Neuronal stem cell (in vitro differentiated cells): ENCODE data around the gene PLXNA4.

Experiments used
- DNase-seq: peaks from one replicate; pipeline ENCODE4 v3.0.0-alpha.2; 2013; ENCODE audit warnings: low spot score
- H2AFZ ChIP-seq: one replicate; pipeline ENCODE4 v1.6.1; 2013; ENCODE audit warnings: mild to moderate bottlenecking, low read length, inconsistent platforms
- H2AK5ac ChIP-seq: 2 replicates; pipeline ENCODE4 v1.6.1; 2013; ENCODE audit warnings: low read depth, mild to moderate bottlenecking, inconsistent platforms, low read length, moderate library complexity, mixed read lengths
- H2BK120ac ChIP-seq: 2 replicates; pipeline ENCODE4 v1.6.1; 2013; ENCODE audit warnings: low read depth, mild to moderate bottlenecking, inconsistent platforms, low read length, moderate library complexity, mixed read lengths
- H2BK12ac ChIP-seq: one replicate; pipeline ENCODE4 v1.6.1; 2013; ENCODE audit warnings: low read length, inconsistent platforms
- H2BK15ac ChIP-seq: 2 replicates; pipeline ENCODE4 v1.6.1; 2013; ENCODE audit warnings: mild to moderate bottlenecking, low read length, inconsistent platforms, mixed read lengths
- H2BK5ac ChIP-seq: one replicate; pipeline ENCODE4 v1.6.1; 2013; ENCODE audit warnings: inconsistent platforms, mild to moderate bottlenecking, low read length, moderate library complexity
- H3K14ac ChIP-seq: one replicate; pipeline ENCODE4 v1.6.1; 2013; ENCODE audit warnings: low read length, inconsistent platforms
- H3K18ac ChIP-seq: 2 replicates; pipeline ENCODE4 v1.6.1; 2013; ENCODE audit warnings: low read length, inconsistent platforms
- H3K23ac ChIP-seq: 2 replicates; pipeline ENCODE4 v1.6.1; 2013; ENCODE audit warnings: low read depth, mild to moderate bottlenecking, mixed read lengths, low read length, inconsistent platforms; ENCODE audit not compliant: poor library complexity
- H3K27ac ChIP-seq: replicated peaks from 3 replicates; pipeline ENCODE4 v1.5.1; 2013; ENCODE audit warnings: low read length, inconsistent platforms
- H3K27me3 ChIP-seq, 3 experiments: 2 replicates each; pipeline ENCODE4 v1.6.1; 2013; ENCODE audit warnings: low read length in 3 of 3, mild to moderate bottlenecking in 2 of 3, inconsistent platforms in 1 of 3, low read depth in 1 of 3, mixed read lengths in 1 of 3, moderate library complexity in 1 of 3; ENCODE audit not compliant: control insufficient read depth in 3 of 3, insufficient read depth in 3 of 3
- H3K36me3 ChIP-seq, 2 donors: replicated peaks in 1 of 2; 2 replicates each; pipeline ENCODE4 v1.6.1; 2013; ENCODE audit warnings: low read length in 2 of 2; ENCODE audit not compliant: control insufficient read depth in 2 of 2, insufficient read depth in 2 of 2
- H3K4ac ChIP-seq: 2 replicates; pipeline ENCODE4 v1.6.1; 2013; ENCODE audit warnings: inconsistent platforms, mild to moderate bottlenecking, low read length, moderate library complexity
- H3K4me1 ChIP-seq, 2 donors: 1 replicate in 1 of 2; 2 replicates in 1 of 2; pipeline ENCODE4 v1.6.1; 2013; ENCODE audit warnings: low read length in 2 of 2, low read depth in 1 of 2; ENCODE audit not compliant: control insufficient read depth in 2 of 2, insufficient read depth in 1 of 2
- H3K4me2 ChIP-seq: one replicate; pipeline ENCODE4 v1.6.1; 2013; ENCODE audit warnings: mild to moderate bottlenecking, low read length, inconsistent platforms; ENCODE audit not compliant: insufficient read depth, poor library complexity, severe bottlenecking
- H3K4me3 ChIP-seq, 2 donors: 2 replicates each; pipeline ENCODE4 v1.5.1; 2013; ENCODE audit warnings: low read length in 2 of 2, mild to moderate bottlenecking in 2 of 2, inconsistent platforms in 1 of 2, moderate library complexity in 1 of 2
- H3K79me1 ChIP-seq: one replicate; pipeline ENCODE4 v1.6.1; 2013; ENCODE audit warnings: low read depth, mild to moderate bottlenecking, inconsistent platforms, low read length, moderate library complexity
- H3K9ac ChIP-seq: one replicate; pipeline ENCODE4 v1.6.1; 2013; ENCODE audit warnings: mild to moderate bottlenecking, low read depth, low read length, inconsistent platforms; ENCODE audit not compliant: poor library complexity
- H3K9me3 ChIP-seq, 2 donors: replicated peaks in 1 of 2; 2 replicates each; pipeline versions ENCODE3 to v1.6.1; 2013; ENCODE audit warnings: low read length in 2 of 2, mild to moderate bottlenecking in 2 of 2, inconsistent platforms in 1 of 2, low read depth in 1 of 2, mixed read lengths in 1 of 2, moderate library complexity in 1 of 2; ENCODE audit not compliant: control insufficient read depth in 2 of 2, insufficient read depth in 1 of 2
- H4K8ac ChIP-seq: one replicate; pipeline ENCODE4 v1.6.1; 2013; ENCODE audit warnings: low read depth, mild to moderate bottlenecking, inconsistent platforms, low read length, moderate library complexity
- H4K91ac ChIP-seq: one replicate; pipeline ENCODE4 v1.6.1; 2013; ENCODE audit warnings: low read length, low read depth, mild to moderate bottlenecking, inconsistent platforms; ENCODE audit not compliant: poor library complexity
- WGBS, 2 donors: extraction: QIAGEN DNeasy Blood & Tissue Kit; methylation state at CpG; one replicate each; pipeline ENCODE4 v1.1.7; 2013; ENCODE audit warnings: missing lambda C conversion rate in 2 of 2, mixed read lengths in 1 of 2; ENCODE audit not compliant: insufficient read length in 2 of 2, insufficient replicate concordance in 1 of 2; ENCODE audit errors: extremely low coverage in 2 of 2; 5-methylcytosine and 5-hydroxymethylcytosine counted together

Gene PLXNA4

GRCh38 chr7:132492823-132493445 lies 83.3 kb downstream of the PLXNA4 start:
- Histone ChIP-seq H2AFZ (no peak overlapping the region), H3K14ac (no peak overlapping the region), H3K79me1 (no peaks in the 10 kb centered on the region), H3K4me2 (no peak overlapping the region), H3K4me1 (peaks cover 0 to 11% of the 10 kb centered on the region in 2 donors), H2BK15ac (peak overlapping the region; percentile 72), H3K9ac (no peak overlapping the region), H3K18ac (peak overlapping the region; percentile 72), H2AK5ac (peak overlapping the region; percentile 85), H3K4ac (no peak overlapping the region), H3K27ac (no peak overlapping the region), H3K36me3 (no peaks in the 10 kb centered on the region), H4K8ac (no peak overlapping the region), H2BK120ac (no peak overlapping the region), H3K9me3 (peaks cover 0 to 2% of the 10 kb centered on the region in 2 donors), H2BK5ac (no peak overlapping the region), H3K23ac (no peak overlapping the region), H3K27me3 (no peaks in the 10 kb centered on the region), H2BK12ac (no peak overlapping the region), H4K91ac (no peak overlapping the region), H3K4me3 (peak overlapping the region in 1 of 2 donors; percentile 5)
- WGBS, 2 donors, result no CpG with 5 or more reads among the region's 1 CpG
- DNase-seq, result no peak

GRCh38 chr7:132491391-132491945 lies 84.8 kb downstream of the PLXNA4 start:
- Histone ChIP-seq H3K4me1 (peaks cover 0 to 11% of the 10 kb centered on the region in 2 donors), H3K9me3 (peaks cover 0 to 2% of the 10 kb centered on the region in 2 donors), H4K91ac (no peak overlapping the region), H2BK5ac (no peak overlapping the region), H2BK120ac (no peak overlapping the region), H3K27me3 (no peaks in the 10 kb centered on the region), H3K4ac (no peak overlapping the region), H3K18ac (peak overlapping the region; percentile 63), H4K8ac (no peak overlapping the region), H2AK5ac (no peak overlapping the region), H3K27ac (no peak overlapping the region), H3K9ac (no peak overlapping the region), H3K79me1 (no peaks in the 10 kb centered on the region), H2AFZ (no peak overlapping the region), H3K4me3 (no peak overlapping the region), H2BK12ac (no peak overlapping the region), H3K23ac (no peak overlapping the region), H3K4me2 (no peak overlapping the region), H3K14ac (no peak overlapping the region), H3K36me3 (no peaks in the 10 kb centered on the region), H2BK15ac (no peak overlapping the region)
- no CpG with 5 or more reads among the region's 8 CpGs for WGBS, 2 donors
- DNase-seq, result no peak

- no peak overlapping the region for H3K23ac ChIP-seq
- H4K8ac ChIP-seq, result no peak overlapping the region
- no peaks in the 10 kb centered on the region for H3K79me1 ChIP-seq
- no peak overlapping the region for H3K4ac ChIP-seq
- no peak overlapping the region for H3K4me3 ChIP-seq
- DNase-seq, result no peak
- no peak overlapping the region for H4K91ac ChIP-seq
- no peaks in the 10 kb centered on the region for H3K27me3 ChIP-seq
- H2AK5ac ChIP-seq, result no peak overlapping the region
- peak overlapping the region; percentile 25 for H3K18ac ChIP-seq
- no peak overlapping the region for H3K27ac ChIP-seq
- WGBS, 2 donors, result no CpG with 5 or more reads among the region's 4 CpGs
- no peaks in the 10 kb centered on the region for H3K36me3 ChIP-seq
- H3K9me3 ChIP-seq, result peaks cover 0 to 2% of the 10 kb centered on the region in 2 donors
- no peak overlapping the region for H2AFZ ChIP-seq
- peaks cover 0 to 11% of the 10 kb centered on the region in 2 donors for H3K4me1 ChIP-seq
- H2BK120ac ChIP-seq, result no peak overlapping the region
- H2BK15ac ChIP-seq, result no peak overlapping the region
- no peak overlapping the region for H3K9ac ChIP-seq
- no peak overlapping the region for H3K4me2 ChIP-seq
- H2BK5ac ChIP-seq, result no peak overlapping the region
- H3K14ac ChIP-seq, result no peak overlapping the region
- H2BK12ac ChIP-seq, result no peak overlapping the region
These were observed 85.8 kb downstream of the PLXNA4 start for GRCh38 chr7:132490474-132490873.

GRCh38 chr7:132489776-132490237 lies 86.5 kb downstream of the PLXNA4 start:
- Histone ChIP-seq H2AFZ (no peak overlapping the region), H3K4me1 (peaks cover 0 to 6% of the 10 kb centered on the region in 2 donors), H3K4me3 (no peak overlapping the region), H3K9me3 (peaks cover 0 to 2% of the 10 kb centered on the region in 2 donors), H4K91ac (no peak overlapping the region), H3K4me2 (no peak overlapping the region), H2BK5ac (no peak overlapping the region), H2BK120ac (no peak overlapping the region), H3K14ac (no peak overlapping the region), H4K8ac (no peak overlapping the region), H2BK15ac (no peak overlapping the region), H3K9ac (no peak overlapping the region), H3K79me1 (no peaks in the 10 kb centered on the region), H3K18ac (no peak overlapping the region), H2BK12ac (no peak overlapping the region), H3K4ac (no peak overlapping the region), H3K23ac (peak overlapping the region; percentile 8), H3K27ac (no peak overlapping the region), H2AK5ac (no peak overlapping the region), H3K27me3 (no peaks in the 10 kb centered on the region), H3K36me3 (no peaks in the 10 kb centered on the region)
- WGBS, 2 donors, result no CpG with 5 or more reads among the region's 6 CpGs
- no peak for DNase-seq
